HG03135 (cell line): Measurements from ENCODE around the gene IL32.

Experiments used
- ATAC-seq: cut with Tn5 transposase; IDR thresholded peaks from one replicate; pipeline ENCODE4 v1.9.1; 2021; ENCODE audit warnings: mild to moderate bottlenecking, moderate library complexity; ENCODE audit not compliant: unreplicated experiment

IL32 gene

GRCh38 chr16:3113765-3114479, 48.5 kb downstream of the IL32 start:
- ATAC-seq = no peak

- no peak for ATAC-seq
These were observed 49.6 kb downstream of the IL32 start for GRCh38 chr16:3115003-3115402.

- no peak for ATAC-seq
These were observed 50.1 kb downstream of the IL32 start for GRCh38 chr16:3115561-3115960.

- no peak for ATAC-seq
These were observed 52.9 kb downstream of the IL32 start for GRCh38 chr16:3118204-3118790.

GRCh38 chr16:3118846-3119245, 53.4 kb downstream of the IL32 start:
- ATAC-seq = no peak
